ENCODE measurements around the gene FBXO44.

Gene FBXO44

DNA sequence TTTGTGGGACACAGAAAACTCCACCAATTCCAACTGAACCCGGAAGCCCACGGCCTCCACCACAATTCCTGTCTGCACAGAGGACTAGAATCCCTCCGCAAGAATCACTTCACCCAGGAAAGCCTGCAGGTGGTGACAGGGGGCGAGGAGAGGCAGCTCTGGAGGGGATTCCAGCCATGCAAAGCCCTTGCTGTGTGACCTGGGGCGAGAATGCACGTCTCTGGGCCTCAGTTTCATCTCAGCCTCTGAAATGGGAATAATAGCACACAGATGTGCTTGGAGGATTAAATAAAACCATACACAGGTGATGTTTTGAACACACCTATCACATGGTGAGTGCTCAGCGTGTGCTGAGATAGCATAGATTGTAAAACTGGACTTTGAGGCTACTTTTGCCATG, 14.6 kb upstream of the FBXO44 start:
- DNase-seq = no peak

- DNase-seq = no peak
Observed at GRCh38 chr1:11640944-11641343, 13.7 kb upstream of the FBXO44 start.

DNA sequence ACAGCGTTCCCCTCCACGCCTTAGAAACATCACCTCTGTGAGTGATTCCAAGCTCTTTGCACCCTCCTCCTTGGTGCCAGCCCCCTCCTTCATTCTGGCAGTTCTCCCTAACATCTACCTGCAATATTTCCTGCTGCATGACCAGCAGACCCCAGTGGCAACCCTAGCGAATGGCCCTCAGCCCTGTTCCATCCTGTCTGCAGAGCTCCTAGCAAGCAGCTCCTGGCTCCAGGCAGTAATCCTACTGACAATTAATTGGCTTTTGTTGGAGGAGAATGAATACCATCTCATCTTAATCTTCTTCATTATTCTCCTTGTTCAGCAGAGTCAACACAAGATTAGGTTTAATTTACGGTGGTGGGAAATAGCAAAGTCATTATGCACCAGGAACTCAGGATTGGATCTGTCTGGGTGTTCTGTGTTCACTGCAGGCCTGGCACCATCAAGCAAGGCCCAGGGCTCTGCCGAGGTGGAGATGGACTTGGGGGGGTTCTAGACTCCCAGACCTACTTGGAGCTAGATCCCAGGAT, 12.8 kb upstream of the FBXO44 start:
- DNase-seq = no peak

- DNase-seq = peak; percentile 67
Observed at GRCh38 chr1:11642418-11643017, 12.2 kb upstream of the FBXO44 start.

DNA sequence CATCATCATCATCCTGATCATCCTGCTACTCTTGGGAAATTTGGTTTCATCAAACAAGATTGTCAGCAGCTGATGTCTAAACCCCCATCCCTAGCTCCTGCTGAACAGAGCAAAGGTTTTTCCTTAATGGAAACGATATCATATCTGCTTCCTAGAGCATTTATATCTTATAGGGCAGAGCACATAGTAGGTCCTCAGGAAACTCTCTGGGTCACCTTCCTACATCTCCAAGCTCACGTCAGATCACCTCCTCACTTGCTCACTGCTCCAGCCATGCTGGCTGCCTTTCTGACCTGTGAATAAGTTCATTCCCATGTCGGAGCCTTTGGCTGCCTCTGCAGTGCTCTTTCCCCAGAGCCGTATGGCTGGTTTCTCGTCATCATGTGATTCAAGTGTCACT, 10.9 kb upstream of the FBXO44 start:
- no peak for DNase-seq

DNA sequence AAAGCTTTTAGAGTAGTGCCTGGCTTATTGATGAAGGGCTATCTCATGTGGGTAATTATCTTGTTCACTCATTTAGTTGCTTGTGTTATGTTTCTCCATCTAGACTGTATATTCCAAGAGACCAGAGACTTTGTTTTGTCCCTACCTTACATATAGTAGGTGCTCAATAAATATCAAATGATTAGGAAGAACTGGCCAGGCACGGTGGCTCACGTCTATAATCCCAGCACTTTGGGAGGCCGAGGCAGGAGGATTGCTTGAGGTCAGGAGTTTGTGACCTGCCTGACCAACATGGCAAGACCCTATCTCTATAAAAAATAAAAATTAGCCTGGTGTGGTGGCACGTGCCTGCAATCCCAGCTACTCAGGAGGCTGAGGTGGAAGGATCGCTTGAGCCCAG, 9.4 kb upstream of the FBXO44 start:
- no peak for DNase-seq

GRCh38 chr1:11645670-11646265, 8.9 kb upstream of the FBXO44 start:
- peak; percentile 76 for DNase-seq

GRCh38 chr1:11646317-11646716, 8.4 kb upstream of the FBXO44 start:
- no peak for DNase-seq

DNA sequence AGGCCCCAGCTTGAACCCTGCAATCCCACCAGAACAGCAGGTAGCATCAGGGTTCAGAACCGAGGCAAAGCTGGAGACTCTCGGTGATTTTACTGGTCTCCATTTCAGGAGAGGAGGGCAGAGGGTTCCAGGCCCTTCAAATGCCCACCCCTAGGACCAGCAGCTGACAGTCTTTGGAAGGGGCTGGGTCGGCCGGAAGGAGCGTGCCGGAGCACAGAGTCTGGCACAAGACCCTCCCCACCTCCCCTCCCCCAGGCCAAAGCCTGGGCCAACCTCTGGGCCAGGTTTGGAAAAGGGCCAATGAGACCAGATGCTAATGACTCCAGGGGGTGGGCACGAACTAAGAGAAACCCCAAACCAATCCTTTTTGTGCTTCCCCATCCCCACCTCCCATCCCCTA, 7.3 kb upstream of the FBXO44 start:
- DNase-seq = no peak

- no peak for DNase-seq
Observed at GRCh38 chr1:11648039-11648438, 6.6 kb upstream of the FBXO44 start.

- no peak for DNase-seq
Observed at GRCh38 chr1:11648732-11649158, 5.9 kb upstream of the FBXO44 start.

GRCh38 chr1:11649237-11649623, 5.4 kb upstream of the FBXO44 start:
- no peak for DNase-seq

DNA sequence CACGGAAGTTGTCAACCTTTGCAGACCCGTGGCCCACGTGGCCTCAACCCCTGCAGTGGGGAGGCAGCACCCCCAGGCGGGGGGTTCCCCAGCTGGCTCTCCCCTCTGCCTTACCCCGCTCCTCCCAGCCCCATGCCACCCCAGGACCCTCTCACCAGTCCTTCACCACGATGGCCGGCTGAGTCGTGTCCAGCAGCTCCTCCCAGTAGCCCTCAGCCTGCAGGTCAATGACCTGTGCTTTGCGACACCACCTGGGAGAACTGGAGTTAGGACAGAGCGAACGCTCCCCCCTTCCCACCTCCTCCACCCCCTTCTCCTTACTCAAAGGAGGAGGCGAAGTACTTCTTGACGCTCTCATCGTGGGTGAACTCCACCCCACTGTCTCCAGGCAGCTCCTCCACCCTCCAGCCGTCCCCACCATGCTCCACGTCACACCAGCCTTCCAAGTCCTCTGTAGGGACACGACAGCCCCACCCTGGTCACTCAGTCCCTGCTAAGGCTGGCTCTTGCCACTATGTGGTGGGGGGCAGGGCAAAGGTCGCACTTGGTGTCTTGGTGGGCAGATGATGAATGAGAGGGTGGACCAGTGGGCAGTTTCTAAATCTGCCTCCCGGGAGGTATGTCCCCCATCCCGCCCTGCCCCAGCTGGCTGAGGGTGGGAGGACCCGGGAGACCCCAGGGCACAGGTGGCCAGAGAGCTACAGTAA, 4.9 kb upstream of the FBXO44 start:
- DNase-seq = no peak

GRCh38 chr1:11650331-11650991, 4.2 kb upstream of the FBXO44 start:
- DNase-seq = peak; percentile 81

DNA sequence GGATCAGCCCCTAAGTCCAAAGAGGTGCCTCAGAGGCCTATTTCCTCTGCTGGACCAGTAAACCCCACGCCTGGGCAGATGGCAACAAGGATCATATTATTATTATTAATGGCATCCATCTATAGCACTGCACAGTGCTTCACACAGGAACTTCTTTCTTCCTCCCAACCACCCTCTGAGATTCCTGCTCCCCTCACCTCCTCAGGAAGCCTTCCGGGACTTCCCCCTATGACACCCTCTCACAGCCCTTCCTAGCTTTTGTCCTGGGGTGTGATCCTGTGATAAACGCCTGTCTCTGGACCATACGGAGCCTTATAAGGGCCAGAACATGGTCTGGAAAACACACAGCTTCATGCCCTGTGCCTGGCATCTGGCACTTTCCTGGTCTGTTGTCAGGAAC, 3.7 kb upstream of the FBXO44 start:
- DNase-seq = no peak

GRCh38 chr1:11652203-11652780, 2.4 kb upstream of the FBXO44 start:
- DNase-seq = no peak

DNA sequence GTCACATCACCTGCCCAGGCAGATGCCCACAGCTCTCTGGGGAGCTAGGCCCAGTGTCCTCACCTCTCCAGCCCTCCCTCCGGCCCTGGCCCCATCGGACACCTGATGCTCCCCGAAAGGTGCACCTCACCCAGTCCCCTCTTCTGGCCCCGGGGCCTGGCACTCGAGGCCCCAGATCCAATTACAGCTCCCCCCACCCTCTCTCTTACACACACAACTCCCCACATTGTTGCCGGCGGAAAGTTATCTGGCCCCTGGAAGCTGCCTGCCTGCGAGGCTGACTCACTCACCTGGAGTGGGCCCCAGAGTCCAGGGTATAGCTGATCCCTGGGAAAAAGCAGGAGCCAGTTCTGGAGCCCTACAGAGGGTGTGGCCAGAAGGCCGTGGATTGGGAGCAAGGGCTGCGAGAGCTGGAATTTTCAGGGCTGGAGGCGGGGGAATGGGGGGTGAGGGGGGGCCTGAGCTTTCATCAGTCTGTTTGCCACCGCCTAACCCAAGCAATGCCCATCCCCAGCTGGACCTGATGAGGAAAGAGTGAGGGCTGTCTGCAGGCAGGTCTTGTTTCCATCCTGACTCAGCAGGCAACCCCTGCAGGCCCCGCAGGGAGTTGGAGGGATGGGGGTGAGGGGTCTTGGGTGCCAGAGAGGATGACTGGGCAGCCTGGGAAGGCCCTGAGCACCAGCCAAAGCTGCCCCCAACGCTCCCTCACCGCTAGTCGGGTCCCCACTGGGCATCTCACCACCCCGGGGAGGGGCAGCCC, 1.4 kb upstream of the FBXO44 start:
- no peak for DNase-seq

GRCh38 chr1:11653861-11654136, 878 bp upstream of the FBXO44 start:
- DNase-seq = no peak

- no peak for DNase-seq
Observed at GRCh38 chr1:11654939-11655808, 497 bp downstream of the FBXO44 start.

GRCh38 chr1:11657654-11658053, 3.0 kb downstream of the FBXO44 start:
- no peak for DNase-seq

- DNase-seq = no peak
Observed at GRCh38 chr1:11658542-11658941, 3.9 kb downstream of the FBXO44 start.

GRCh38 chr1:11659748-11660147, 5.1 kb downstream of the FBXO44 start:
- no peak for DNase-seq
